ENCODE results near the gene UCP3. TPM values are rescaled to one million over a fixed set of nuclear protein-coding genes. Genes with fewer than 3 reads are reported as not detected.

The UCP3 gene
- total RNA-seq, 4 donors from 2014 or later, result 0.64 to 2.5 (median 1.6) TPM

GRCh38 chr11:73983741-73984538 lies 24.9 kb downstream of the UCP3 start:
- Histone ChIP-seq H3K4me3 (peak overlapping the region; percentile 33 to 65), H3K9me3 (no peaks in the 10 kb centered on the region), H3K27me3 (no peaks in the 10 kb centered on the region), H3K4me1 (peaks cover 0 to 25% (median 0%) of the 10 kb centered on the region in 3 donors), H3K36me3 (no peaks in the 10 kb centered on the region), H3K27ac (peak overlapping the region; percentile 31 to 94 (median 90))
- TF ChIP-seq POLR2AphosphoS5 (IDR thresholded peaks at IDR 0.05), result no peak
- no peak for TF ChIP-seq POLR2A (IDR thresholded peaks at IDR 0.05)
- TF ChIP-seq CTCF (IDR thresholded peaks at IDR 0.05), result no peak
- no peak for TF ChIP-seq EP300 (IDR thresholded peaks at IDR 0.05)
- no peak for ATAC-seq
- WGBS, 2 donors (ENCODE audit: low coverage in 1 of 2), result 62 to 74% methylated on average over 7 to 15 of the region's 18 CpGs

GRCh38 chr11:73982990-73983740 lies 25.7 kb downstream of the UCP3 start:
- Histone ChIP-seq H3K27me3 (no peaks in the 10 kb centered on the region), H3K9me3 (no peaks in the 10 kb centered on the region), H3K27ac (peak overlapping the region; percentile 36 to 94 (median 90)), H3K36me3 (peaks cover 0 to 6% of the 10 kb centered on the region in 2 donors), H3K4me1 (peaks cover 0 to 25% (median 0%) of the 10 kb centered on the region in 3 donors), H3K4me3 (peak overlapping the region; percentile 33 to 65)
- WGBS, 2 donors (ENCODE audit: low coverage in 1 of 2), result 0% methylated on average over 6 to 9 of the region's 56 CpGs
- peak; percentile 93 for ATAC-seq
- TF ChIP-seq EP300 (IDR thresholded peaks at IDR 0.05) (no peak), POLR2AphosphoS5 (IDR thresholded peaks at IDR 0.05) (peak; percentile 47), CTCF (IDR thresholded peaks at IDR 0.05) (peak in 1 of 4 experiments; percentile 14), POLR2A (IDR thresholded peaks at IDR 0.05) (peak; percentile 48 to 62)

- no peak for TF ChIP-seq CTCF (IDR thresholded peaks at IDR 0.05)
- TF ChIP-seq POLR2A (IDR thresholded peaks at IDR 0.05), result no peak
- no peak for TF ChIP-seq EP300 (IDR thresholded peaks at IDR 0.05)
- no peak for TF ChIP-seq POLR2AphosphoS5 (IDR thresholded peaks at IDR 0.05)
- Histone ChIP-seq H3K27me3 (no peaks in the 10 kb centered on the region), H3K4me1 (peaks cover 0 to 25% (median 0%) of the 10 kb centered on the region in 3 donors), H3K36me3 (peaks cover 0 to 12% of the 10 kb centered on the region in 2 donors), H3K9me3 (no peaks in the 10 kb centered on the region), H3K27ac (peak within 1 kb of the TSS; percentile 36 to 94 (median 90)), H3K4me3 (peak within 1 kb of the TSS; percentile 33 to 65)
- WGBS, 2 donors (ENCODE audit: low coverage in 1 of 2), result 4 to 5% methylated on average over 7 to 12 of the region's 43 CpGs
- peak; percentile 89 for ATAC-seq
Measured at GRCh38 chr11:73982595-73982989, 26.3 kb downstream of the UCP3 start, which contains the start of gene UCP2. Gene UCP2 (minus strand): TSS chr11:73982843. CDS start chr11:73978378, 4,465 bp downstream.

- peaks cover 0 to 25% (median 0%) of the 10 kb centered on the region in 3 donors for H3K4me1 ChIP-seq
- H3K36me3 ChIP-seq, result peaks cover 0 to 24% of the 10 kb centered on the region in 2 donors
- TF ChIP-seq POLR2AphosphoS5 (IDR thresholded peaks at IDR 0.05) (no peak), POLR2A (IDR thresholded peaks at IDR 0.05) (no peak), CTCF (IDR thresholded peaks at IDR 0.05) (no peak), EP300 (IDR thresholded peaks at IDR 0.05) (no peak)
- peak overlapping the region in 3 of 4 donors; percentile 37 to 92 (median 88) for H3K27ac ChIP-seq
- WGBS, 2 donors (ENCODE audit: low coverage in 1 of 2), result 88 to 90% methylated on average over 8 to 10 of the region's 13 CpGs
- no peaks in the 10 kb centered on the region for H3K27me3 ChIP-seq
- H3K9me3 ChIP-seq, result no peaks in the 10 kb centered on the region
- ATAC-seq, result no peak
- peak overlapping the region in 1 of 2 donors; percentile 65 for H3K4me3 ChIP-seq
Measured at GRCh38 chr11:73981051-73981805, 27.7 kb downstream of the UCP3 start.
